ENCODE measurements around the gene HECW1. TPM values are rescaled to one million over a fixed set of nuclear protein-coding genes. Genes with fewer than 3 reads are reported as not detected.

HECW1 gene
- total and polyA plus RNA-seq, 10 of the 15 experiments (the other 5 are each of a cell fraction or from before 2014, with no cell fraction given): under 0.01 to 0.31 (median 0.04) TPM; not detected in 3

GRCh38 chr7:43568529-43568928 lies 456.1 kb downstream of the HECW1 start:
- no peak overlapping the region for H3K4me3 ChIP-seq
- FAIRE-seq: no peak
- intact Hi-C loops (cut with micrococcal nuclease; ENCODE audit: unreplicated experiment) (no loop called here), in situ Hi-C loops (cut with MboI) (no loop called here)
- ChIA-PET CTCF (interaction anchor here (1.0 to 4.2 kb wide), 4 partner anchors 14 to 270 kb away, joined by 3 to 30 read pairs (median 5); partner anchors contain the start of gene STK17A), RAD21 (ENCODE audit: unreplicated experiment) (interaction anchor here (1.0 to 7.3 kb wide), 3 partner anchors 13 to 132 kb away, joined by 3 to 65 read pairs (median 5); partner anchors contain the start of gene STK17A), SMC1A (ENCODE audit: uncharacterized antibody, unreplicated experiment) (interaction anchor here (0.6 to 3.1 kb wide), 5 partner anchors 14 to 178 kb away, joined by 3 to 9 read pairs (median 5); partner anchors contain the start of gene STK17A), POLR2A (interaction anchor here (0.6 kb wide), 1 partner anchor 109 kb away, joined by 3 read pairs; no protein-coding TSS in a partner anchor)
- H3K79me2 ChIP-seq (ENCODE audit: control insufficient read depth, insufficient read depth, low read length): no peaks in the 10 kb centered on the region
- no peaks in the 10 kb centered on the region for H4K20me1 ChIP-seq (ENCODE audit: control insufficient read depth, insufficient read depth)
- no peak overlapping the region for H3K9ac ChIP-seq (ENCODE audit: control insufficient read depth, insufficient read depth, low read length)
- no peaks in the 10 kb centered on the region; the same call in 2 of the 3 replicates for H3K9me3 ChIP-seq (replicated peaks; ENCODE audit: control insufficient read depth, insufficient read depth, low read length)
- H3K4me2 ChIP-seq (ENCODE audit: control insufficient read depth, insufficient read depth): no peak overlapping the region
- TF ChIP-seq SPI1 (IDR thresholded peaks at IDR 0.05; ENCODE audit: borderline replicate concordance, insufficient read depth, low read depth, low read length) (no peak), RAD21 (IDR thresholded peaks at IDR 0.05; ENCODE audit: insufficient read depth, low read depth, low read length) (no peak), ESRRA (IDR thresholded peaks at IDR 0.05; ENCODE audit: low read length) (no peak), IKZF2 (IDR thresholded peaks at IDR 0.05) (no peak), SIN3A (IDR thresholded peaks at IDR 0.05; ENCODE audit: low read depth, low read length) (no peak), BRCA1 (IDR thresholded peaks at IDR 0.05; ENCODE audit: low read depth, low read length) (no peak), MYB (IDR thresholded peaks at IDR 0.05; ENCODE audit: borderline replicate concordance, low read depth, low read length) (no peak), TCF12 (IDR thresholded peaks at IDR 0.05; ENCODE audit: low read depth, low read length) (no peak), IRF5 (IDR thresholded peaks at IDR 0.05; ENCODE audit: borderline replicate concordance) (no peak), CBX3 (IDR thresholded peaks at IDR 0.05; ENCODE audit: borderline replicate concordance, low read depth) (no peak), HCFC1 (IDR thresholded peaks at IDR 0.05; ENCODE audit: low read length) (no peak)
- TF ChIP-seq, protein P1, sequence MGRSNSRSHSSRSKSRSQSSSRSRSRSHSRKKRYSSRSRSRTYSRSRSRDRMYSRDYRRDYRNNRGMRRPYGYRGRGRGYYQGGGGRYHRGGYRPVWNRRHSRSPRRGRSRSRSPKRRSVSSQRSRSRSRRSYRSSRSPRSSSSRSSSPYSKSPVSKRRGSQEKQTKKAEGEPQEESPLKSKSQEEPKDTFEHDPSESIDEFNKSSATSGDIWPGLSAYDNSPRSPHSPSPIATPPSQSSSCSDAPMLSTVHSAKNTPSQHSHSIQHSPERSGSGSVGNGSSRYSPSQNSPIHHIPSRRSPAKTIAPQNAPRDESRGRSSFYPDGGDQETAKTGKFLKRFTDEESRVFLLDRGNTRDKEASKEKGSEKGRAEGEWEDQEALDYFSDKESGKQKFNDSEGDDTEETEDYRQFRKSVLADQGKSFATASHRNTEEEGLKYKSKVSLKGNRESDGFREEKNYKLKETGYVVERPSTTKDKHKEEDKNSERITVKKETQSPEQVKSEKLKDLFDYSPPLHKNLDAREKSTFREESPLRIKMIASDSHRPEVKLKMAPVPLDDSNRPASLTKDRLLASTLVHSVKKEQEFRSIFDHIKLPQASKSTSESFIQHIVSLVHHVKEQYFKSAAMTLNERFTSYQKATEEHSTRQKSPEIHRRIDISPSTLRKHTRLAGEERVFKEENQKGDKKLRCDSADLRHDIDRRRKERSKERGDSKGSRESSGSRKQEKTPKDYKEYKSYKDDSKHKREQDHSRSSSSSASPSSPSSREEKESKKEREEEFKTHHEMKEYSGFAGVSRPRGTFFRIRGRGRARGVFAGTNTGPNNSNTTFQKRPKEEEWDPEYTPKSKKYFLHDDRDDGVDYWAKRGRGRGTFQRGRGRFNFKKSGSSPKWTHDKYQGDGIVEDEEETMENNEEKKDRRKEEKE (IDR thresholded peaks at IDR 0.05): no peak
- TF ChIP-seq, protein P2, sequence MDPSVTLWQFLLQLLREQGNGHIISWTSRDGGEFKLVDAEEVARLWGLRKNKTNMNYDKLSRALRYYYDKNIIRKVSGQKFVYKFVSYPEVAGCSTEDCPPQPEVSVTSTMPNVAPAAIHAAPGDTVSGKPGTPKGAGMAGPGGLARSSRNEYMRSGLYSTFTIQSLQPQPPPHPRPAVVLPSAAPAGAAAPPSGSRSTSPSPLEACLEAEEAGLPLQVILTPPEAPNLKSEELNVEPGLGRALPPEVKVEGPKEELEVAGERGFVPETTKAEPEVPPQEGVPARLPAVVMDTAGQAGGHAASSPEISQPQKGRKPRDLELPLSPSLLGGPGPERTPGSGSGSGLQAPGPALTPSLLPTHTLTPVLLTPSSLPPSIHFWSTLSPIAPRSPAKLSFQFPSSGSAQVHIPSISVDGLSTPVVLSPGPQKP (IDR thresholded peaks at IDR 0.05; ENCODE audit: low read depth, low read length): no peak
- TF ChIP-seq, protein P3, sequence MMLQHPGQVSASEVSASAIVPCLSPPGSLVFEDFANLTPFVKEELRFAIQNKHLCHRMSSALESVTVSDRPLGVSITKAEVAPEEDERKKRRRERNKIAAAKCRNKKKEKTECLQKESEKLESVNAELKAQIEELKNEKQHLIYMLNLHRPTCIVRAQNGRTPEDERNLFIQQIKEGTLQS (IDR thresholded peaks at IDR 0.05; ENCODE audit: borderline replicate concordance, extremely low read depth, low read depth, low read length): no peak
- no peak for ATAC-seq
- no TSS peak for BruUV-seq (replicated peaks)
- no peak overlapping the region for H2AFZ ChIP-seq (ENCODE audit: control insufficient read depth, low read depth, low read length)
- no peak for DNase-seq (ENCODE audit: low read depth, low spot score)
- H3K36me3 ChIP-seq (ENCODE audit: control insufficient read depth in 2 of 2, insufficient read depth in 2 of 2, low read length in 1 of 2): no peaks in the 10 kb centered on the region
- H3K27ac ChIP-seq (ENCODE audit: control insufficient read depth, insufficient read depth): no peak overlapping the region
- H3K27me3 ChIP-seq (replicated peaks in 1 of 2; ENCODE audit: control insufficient read depth in 2 of 2, insufficient read depth in 2 of 2, low read length in 1 of 2): no peaks in the 10 kb centered on the region
- WGBS (ENCODE audit: insufficient coverage, insufficient replicate concordance, low lambda C conversion rate, missing lambda C conversion rate): 83% methylated on average over 6 of the region's 6 CpGs
- peaks cover 28% of the 10 kb centered on the region for H3K4me1 ChIP-seq (ENCODE audit: control insufficient read depth, insufficient read depth, low read length)

Data from GM12878 (cell line).